Stomach (tissue), 4 donors: ENCODE data around the gene ERFL.

Experiments
- CTCF ChIP-seq, 7 experiments: fragments of 450-650 bp in 4 of 7; fragments of 200-600 bp in 3 of 7; sonication (generic) in 3 of 7; IDR thresholded peaks; one replicate each; pipeline ENCODE4 v1.5.1; 2016 to 2019; ENCODE audit warnings: antibody characterized with exemption in 7 of 7, control low read depth in 2 of 7, mild to moderate bottlenecking in 1 of 7
- EP300 ChIP-seq: sonication (generic); formaldehyde crosslinking; IDR thresholded peaks from one replicate; pipeline ENCODE4 v1.6.1; 2017; ENCODE audit warnings: antibody characterized with exemption

GRCh38 chr19:41951686-41952172, 23.5 kb upstream of the ERFL start:
- TF ChIP-seq CTCF (IDR thresholded peaks at IDR 0.05) = peak in 6 of 7 experiments; percentile 19 to 99 (median 98)
- TF ChIP-seq EP300 = no peak
